HG02840 (cell line): ENCODE data around the gene ADH1B.
"Not testable (repeated sequence)": the region's sequence is repeated elsewhere in the genome, so short reads cannot be mapped to it uniquely, and the experiment has no call there.

Source experiments
- ATAC-seq: cut with Tn5 transposase; IDR thresholded peaks from one replicate; pipeline ENCODE4 v1.9.1; 2021; ENCODE audit warnings: mild to moderate bottlenecking, moderate library complexity, moderate number of reproducible peaks; ENCODE audit not compliant: unreplicated experiment, low FRiP score

ADH1B gene

DNA sequence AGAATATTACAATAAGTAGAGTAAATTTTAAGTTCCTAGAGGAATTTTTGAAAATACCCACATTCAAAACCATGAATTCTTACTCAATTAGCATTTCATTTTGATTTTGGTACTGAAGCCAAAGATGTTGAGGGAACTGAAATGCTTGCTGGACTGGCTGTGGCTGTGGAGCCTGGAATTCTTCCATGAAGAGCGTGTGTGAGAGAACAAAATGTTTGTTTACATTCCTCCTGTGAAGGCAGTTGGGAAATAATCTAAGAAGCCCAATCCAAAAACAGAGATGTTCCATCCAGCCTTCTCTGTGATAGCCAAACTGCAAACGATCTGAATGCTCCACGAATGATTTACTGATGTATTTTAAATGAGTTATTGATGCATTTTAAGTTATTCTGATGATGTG lies 3.8 kb upstream of the ADH1B start:
- no peak for ATAC-seq

- no peak for ATAC-seq
These were observed 3.2 kb upstream of the ADH1B start for GRCh38 chr4:99324361-99324760.

GRCh38 chr4:99323756-99324155 lies 2.6 kb upstream of the ADH1B start:
- no peak for ATAC-seq

GRCh38 chr4:99317811-99318210 lies 3.4 kb downstream of the ADH1B start:
- not testable (repeated sequence) for ATAC-seq

DNA sequence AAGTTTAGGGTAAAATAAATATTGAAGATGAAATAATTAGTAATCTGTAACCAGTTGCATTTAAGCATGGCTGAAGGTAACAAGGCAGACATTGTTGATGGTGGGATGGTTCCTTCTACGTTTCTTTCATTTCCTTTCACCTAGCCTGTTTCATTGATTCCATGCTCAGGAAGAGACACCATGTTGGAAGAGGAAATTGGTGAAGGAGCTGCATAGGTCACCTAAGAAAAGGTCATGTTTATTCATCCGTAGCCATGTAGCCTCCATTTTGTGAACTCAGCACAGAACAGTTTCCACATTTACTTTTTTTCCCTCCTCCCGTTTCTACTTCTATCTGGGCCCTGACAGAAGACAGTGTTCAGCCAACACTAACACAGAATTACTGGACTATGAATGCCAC lies 3.8 kb downstream of the ADH1B start:
- ATAC-seq = no peak

GRCh38 chr4:99315839-99316238 lies 5.4 kb downstream of the ADH1B start:
- ATAC-seq = no peak

GRCh38 chr4:99314211-99314610 lies 7.0 kb downstream of the ADH1B start:
- ATAC-seq = no peak

DNA sequence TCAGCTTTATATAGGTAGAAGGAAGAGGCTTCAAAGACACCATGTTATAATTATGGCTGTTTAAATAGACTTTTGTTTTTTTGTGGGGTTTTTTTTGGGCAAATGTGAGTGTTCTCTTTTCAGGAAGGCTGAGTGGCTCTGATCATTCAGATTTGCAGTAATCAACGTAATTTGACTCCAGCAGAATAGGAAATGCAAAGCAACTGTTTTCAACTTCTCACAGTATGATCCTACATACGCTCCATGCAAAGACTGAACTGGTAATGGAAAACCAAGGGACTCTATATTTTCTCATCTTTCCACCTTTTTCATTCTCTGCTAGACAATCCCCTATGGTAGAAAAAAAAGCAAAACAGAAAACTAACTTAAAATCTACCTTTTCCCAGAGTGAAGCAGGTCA lies 10.8 kb downstream of the ADH1B start:
- no peak for ATAC-seq

GRCh38 chr4:99305638-99306400 lies 15.4 kb downstream of the ADH1B start:
- no peak for ATAC-seq

GRCh38 chr4:99301376-99302164 lies 19.6 kb downstream of the ADH1B start:
- ATAC-seq = no peak

DNA sequence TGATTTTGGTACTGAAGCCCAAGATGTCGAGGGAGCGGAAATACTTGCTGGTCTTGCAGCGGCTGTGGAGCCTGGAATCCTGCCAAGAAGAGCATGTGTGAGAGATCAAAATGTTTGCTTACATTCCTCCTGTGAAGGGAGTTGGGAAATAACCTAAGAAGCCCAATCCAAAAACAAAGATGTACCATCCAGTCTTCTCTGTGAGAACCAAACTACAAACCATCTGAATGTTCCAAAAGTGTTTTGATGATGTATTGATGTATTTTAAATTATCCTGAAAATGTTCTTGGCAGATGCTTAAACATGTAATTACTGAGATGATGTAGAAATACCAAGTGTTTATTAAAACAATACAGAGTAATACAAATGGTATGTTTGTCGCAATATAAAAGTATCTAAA lies 20.3 kb downstream of the ADH1B start:
- ATAC-seq = no peak

DNA sequence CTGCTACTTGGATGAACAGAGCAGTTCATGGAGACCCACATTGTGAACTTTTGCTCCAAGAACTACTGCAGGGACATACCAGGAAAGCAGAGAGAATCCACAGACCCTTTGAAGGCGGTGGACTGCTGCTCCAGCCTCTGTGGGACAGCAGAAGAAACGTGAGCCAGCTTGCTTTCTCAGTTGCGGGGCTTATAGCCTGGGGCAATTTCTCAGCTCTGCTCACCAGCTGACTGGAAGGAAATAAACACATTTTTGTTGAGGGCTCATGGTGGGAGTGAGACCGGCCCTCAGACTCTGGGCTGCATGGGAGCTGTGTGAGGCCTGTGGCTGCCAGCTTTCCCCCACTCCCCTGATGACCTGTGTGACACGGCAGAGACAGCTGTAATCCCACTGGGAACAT lies 27.8 kb downstream of the ADH1B start:
- no peak for ATAC-seq

DNA sequence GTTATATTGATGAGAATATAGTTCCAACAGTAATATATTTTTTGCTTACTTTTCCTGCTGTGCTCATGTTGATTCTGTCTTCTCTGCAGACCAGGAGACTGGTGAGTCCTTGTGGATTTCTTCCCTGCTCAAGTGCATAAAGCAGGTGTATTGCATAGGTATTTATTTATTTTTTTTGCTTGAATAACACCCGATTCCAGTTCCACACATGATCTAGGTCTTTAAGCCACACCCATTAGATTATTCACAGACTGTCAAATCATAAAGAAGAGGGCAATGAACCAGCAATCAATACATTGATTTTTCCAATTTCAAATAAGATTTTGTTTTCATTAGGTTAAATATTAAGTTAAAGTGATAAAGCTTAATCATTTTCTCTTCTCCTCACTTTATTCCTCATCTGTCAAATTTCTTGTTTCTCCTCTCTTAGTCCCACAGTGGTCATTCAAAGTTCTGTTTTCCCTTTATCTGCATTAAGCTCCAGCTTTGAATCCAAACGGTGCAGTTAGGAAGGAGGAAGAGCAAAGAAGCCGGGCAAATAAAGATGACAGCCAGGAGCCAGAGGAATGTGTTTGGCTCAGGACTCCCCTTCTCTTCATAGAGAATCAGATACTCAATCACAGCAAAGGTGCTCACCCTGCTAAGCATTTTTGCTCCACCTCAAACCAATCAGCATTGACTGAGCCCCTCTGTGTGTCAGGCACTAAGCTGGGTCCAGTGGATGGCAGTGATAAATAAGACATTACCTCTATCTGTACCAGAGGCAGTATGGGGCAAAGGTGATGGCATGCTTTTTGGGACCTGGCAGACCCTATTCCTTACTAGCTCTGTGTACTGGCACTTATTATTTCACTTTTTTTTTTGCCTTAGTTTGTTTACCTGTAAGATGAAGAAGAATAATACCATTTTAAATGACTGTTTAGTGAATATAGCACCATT lies 30.1 kb downstream of the ADH1B start, which contains the start of gene ADH1A:
Gene ADH1A, minus strand, starts transcription at position 138 of the 939 bp plus-strand sequence. Its CDS starts 71 bp downstream, at position 67.
- no peak for ATAC-seq

GRCh38 chr4:99285387-99285786 lies 35.8 kb downstream of the ADH1B start:
- no peak for ATAC-seq

GRCh38 chr4:99282731-99283130 lies 38.5 kb downstream of the ADH1B start:
- no peak for ATAC-seq

DNA sequence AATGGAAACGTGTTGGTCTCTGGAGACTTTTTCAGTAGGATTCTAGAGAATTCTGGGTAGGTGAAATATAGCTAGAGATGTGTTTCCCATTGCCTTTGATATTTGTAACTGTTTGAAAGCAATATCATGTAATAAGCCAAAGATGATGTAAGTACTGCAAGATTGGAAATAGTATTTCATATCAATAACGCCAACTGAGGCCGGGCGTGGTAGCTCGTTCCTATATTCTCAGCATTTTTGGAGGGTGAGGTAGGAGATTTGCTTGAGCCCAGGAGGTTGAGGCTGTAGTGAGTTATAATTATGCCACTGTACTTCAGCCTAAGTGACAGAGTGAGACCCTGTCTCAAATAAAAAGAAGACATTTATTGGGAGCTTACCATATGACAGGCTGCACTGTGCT lies 39.9 kb downstream of the ADH1B start:
- no peak for ATAC-seq

DNA sequence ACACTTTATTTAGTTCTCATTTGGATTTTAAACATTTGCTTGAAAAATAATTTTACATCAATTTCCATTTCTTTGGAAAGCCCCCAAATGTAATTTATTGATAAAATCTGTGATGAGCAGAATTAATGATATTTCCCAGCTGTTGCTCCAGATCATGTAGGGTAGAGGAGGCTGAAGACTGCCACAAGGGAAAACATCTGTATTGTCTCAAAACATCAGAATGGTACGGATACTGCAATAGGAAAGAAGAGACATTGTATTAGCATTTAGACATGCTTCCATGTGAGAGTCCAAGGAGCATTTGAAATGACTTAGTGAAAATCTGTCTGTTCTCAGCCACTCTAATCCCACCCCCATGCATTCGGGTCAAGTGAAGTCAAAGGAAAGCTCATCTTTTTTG lies 44.8 kb downstream of the ADH1B start:
- no peak for ATAC-seq

GRCh38 chr4:99275885-99276284 lies 45.3 kb downstream of the ADH1B start:
- ATAC-seq = no peak

- no peak for ATAC-seq
These were observed 46.2 kb downstream of the ADH1B start for GRCh38 chr4:99275050-99275449.

- no peak for ATAC-seq
These were observed 47.5 kb downstream of the ADH1B start for GRCh38 chr4:99273704-99274103.

- no peak for ATAC-seq
These were observed 56.3 kb downstream of the ADH1B start for GRCh38 chr4:99264927-99265326.
